KOPT-K1 (cell line): Measurements from ENCODE around the gene AQP3.
"Not testable (repeated sequence)": the region's sequence is repeated elsewhere in the genome, so short reads cannot be mapped to it uniquely, and the experiment has no call there.

ENCODE experiments used
- H3K27ac ChIP-seq: fragments of 200-600 bp; sonication (generic); 2 replicates; pipeline ENCODE4 v1.5.1; 2016; ENCODE audit warnings: antibody characterized with exemption, mild to moderate bottlenecking, low read depth, low read length; ENCODE audit not compliant: poor library complexity, severe bottlenecking
- H3K36me3 ChIP-seq: fragments of 200-600 bp; sonication (generic); 2 replicates; pipeline ENCODE4 v1.5.1; 2017; ENCODE audit warnings: antibody characterized with exemption, mild to moderate bottlenecking, low read length, moderate library complexity; ENCODE audit not compliant: insufficient read depth
- H3K9me3 ChIP-seq: fragments of 200-600 bp; sonication (generic); 2 replicates; pipeline ENCODE4 v1.5.1; 2017; ENCODE audit warnings: antibody characterized with exemption, low read length, mild to moderate bottlenecking; ENCODE audit not compliant: insufficient read depth, poor library complexity, severe bottlenecking

AQP3 gene

GRCh38 chr9:33393581-33393980, 53.8 kb downstream of the AQP3 start:
- Histone ChIP-seq H3K27ac (no peak overlapping the region), H3K9me3 (no peaks in the 10 kb centered on the region), H3K36me3 (no peaks in the 10 kb centered on the region)

DNA sequence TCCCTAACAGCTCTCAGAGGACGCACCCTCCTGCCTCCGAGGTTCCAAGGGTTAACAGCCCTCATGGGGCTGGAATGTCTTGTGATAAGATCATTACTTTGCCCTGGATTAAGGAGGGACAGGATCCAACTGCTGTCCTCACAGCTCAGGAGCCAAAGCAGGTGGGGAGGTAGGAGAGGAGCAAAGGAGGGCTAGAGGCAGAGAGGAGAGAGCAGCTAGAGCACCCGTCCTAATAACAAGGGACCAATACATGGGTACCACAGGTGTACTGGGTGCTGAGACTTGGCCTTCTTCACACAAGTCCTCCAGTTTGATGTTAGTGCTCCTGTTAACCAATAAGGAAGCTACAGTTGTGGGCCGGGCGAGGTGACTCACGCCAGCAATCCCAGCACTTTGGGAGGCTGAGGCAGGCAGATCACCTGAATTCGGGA, 54.8 kb downstream of the AQP3 start:
- H3K36me3 ChIP-seq, H3K27ac ChIP-seq, H3K9me3 ChIP-seq: not testable (repeated sequence)
